Brain microvascular endothelial cell (primary cell): ENCODE data around the gene PHGDH.
"Not testable (repeated sequence)": the region's sequence is repeated elsewhere in the genome, so short reads cannot be mapped to it uniquely, and the experiment has no call there.

Source experiments
- DNase-seq: peaks from one replicate; pipeline ENCODE4 v3.0.0-alpha.2; 2020
- H3K27ac ChIP-seq: fragments of 250-450 bp; sonication (Bioruptor Pico); 2 replicates; pipeline ENCODE4 v1.5.1; 2020; ENCODE audit warnings: mild to moderate bottlenecking, moderate library complexity
- H3K27me3 ChIP-seq: fragments of 250-450 bp; sonication (Bioruptor Pico); replicated peaks from 2 replicates; pipeline ENCODE4 v1.5.1; 2020; ENCODE audit warnings: mild to moderate bottlenecking
- H3K36me3 ChIP-seq: fragments of 250-450 bp; sonication (Bioruptor Pico); replicated peaks from 2 replicates; pipeline ENCODE4 v1.5.1; 2020; ENCODE audit warnings: mild to moderate bottlenecking
- H3K4me3 ChIP-seq: 2 replicates; pipeline ENCODE4 v1.5.1; 2011; ENCODE audit warnings: low read depth, mild to moderate bottlenecking, control low read depth, low read length, moderate library complexity
- in situ Hi-C: cut with HindIII; loops from 2 replicates; pipeline ENCODE4 v1.10.0; 2017; ENCODE audit warnings: low sequenced_read_pairs, low pct_ligation_motif_present
- TF ChIP-seq, protein P1 (sequence below): IDR thresholded peaks from 2 replicates; pipeline ENCODE4 v1.5.1; 2011; ENCODE audit warnings: low read depth, mild to moderate bottlenecking, moderate library complexity, low read length, control low read depth, inconsistent platforms; ENCODE audit errors: missing control alignments

PHGDH gene

DNA sequence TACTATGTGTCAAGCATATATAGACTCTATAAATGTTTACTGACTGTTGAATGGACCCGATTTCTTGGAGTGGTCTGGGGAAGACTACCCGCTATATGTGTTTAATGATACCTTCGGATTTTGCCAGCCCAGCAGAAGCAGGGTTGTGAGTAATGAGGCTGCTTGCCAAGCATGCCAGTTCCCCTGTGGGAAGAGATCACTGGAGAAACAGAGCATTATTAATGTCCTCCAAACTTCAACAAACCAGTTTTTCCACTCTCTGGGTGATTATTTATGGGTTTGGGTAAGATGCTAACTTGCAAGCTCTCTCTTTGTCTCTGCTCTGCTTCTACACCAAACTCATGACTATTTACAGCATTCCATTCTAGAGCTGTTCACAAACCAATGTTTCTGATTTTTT is 25.1 kb upstream of the PHGDH start:
- Histone ChIP-seq H3K27me3 (no peaks in the 10 kb centered on the region), H3K27ac (no peak overlapping the region), H3K4me3 (no peak overlapping the region), H3K36me3 (no peaks in the 10 kb centered on the region)
- no peak for DNase-seq
- in situ Hi-C loops = no loop called here
- TF ChIP-seq, protein P1, sequence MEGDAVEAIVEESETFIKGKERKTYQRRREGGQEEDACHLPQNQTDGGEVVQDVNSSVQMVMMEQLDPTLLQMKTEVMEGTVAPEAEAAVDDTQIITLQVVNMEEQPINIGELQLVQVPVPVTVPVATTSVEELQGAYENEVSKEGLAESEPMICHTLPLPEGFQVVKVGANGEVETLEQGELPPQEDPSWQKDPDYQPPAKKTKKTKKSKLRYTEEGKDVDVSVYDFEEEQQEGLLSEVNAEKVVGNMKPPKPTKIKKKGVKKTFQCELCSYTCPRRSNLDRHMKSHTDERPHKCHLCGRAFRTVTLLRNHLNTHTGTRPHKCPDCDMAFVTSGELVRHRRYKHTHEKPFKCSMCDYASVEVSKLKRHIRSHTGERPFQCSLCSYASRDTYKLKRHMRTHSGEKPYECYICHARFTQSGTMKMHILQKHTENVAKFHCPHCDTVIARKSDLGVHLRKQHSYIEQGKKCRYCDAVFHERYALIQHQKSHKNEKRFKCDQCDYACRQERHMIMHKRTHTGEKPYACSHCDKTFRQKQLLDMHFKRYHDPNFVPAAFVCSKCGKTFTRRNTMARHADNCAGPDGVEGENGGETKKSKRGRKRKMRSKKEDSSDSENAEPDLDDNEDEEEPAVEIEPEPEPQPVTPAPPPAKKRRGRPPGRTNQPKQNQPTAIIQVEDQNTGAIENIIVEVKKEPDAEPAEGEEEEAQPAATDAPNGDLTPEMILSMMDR = no peak

DNA sequence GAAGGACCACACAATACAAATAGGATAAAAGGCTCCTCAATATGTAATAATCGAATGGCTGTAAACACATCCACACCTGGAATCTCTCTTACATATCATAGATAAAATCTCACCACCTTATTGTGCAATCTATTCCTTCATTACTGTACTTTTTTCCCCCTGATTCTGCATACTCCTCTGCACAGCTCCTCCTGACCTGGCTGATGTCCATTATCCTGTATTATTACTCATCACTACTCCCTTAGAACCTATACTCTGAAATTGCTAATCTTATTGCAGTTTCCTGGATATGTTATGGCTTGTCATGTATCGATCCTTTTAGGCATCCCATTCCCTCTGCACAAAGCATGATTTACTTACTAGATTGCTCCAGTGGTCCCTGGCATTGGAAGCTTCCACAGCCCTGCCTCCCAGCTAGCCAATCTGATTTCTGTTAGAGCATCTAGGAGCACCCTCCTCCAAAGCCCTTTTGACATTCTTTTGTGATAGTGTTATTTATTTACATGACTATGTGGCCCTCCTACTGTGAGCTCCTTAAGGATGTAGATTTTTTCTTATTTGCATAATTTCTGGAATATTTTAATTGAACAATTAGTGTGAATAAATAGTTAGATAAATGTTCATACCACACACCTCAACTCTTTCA is 24.2 kb upstream of the PHGDH start:
- in situ Hi-C loops = no loop called here
- TF ChIP-seq, protein P1 = no peak
- no peak overlapping the region for H3K27ac ChIP-seq

DNA sequence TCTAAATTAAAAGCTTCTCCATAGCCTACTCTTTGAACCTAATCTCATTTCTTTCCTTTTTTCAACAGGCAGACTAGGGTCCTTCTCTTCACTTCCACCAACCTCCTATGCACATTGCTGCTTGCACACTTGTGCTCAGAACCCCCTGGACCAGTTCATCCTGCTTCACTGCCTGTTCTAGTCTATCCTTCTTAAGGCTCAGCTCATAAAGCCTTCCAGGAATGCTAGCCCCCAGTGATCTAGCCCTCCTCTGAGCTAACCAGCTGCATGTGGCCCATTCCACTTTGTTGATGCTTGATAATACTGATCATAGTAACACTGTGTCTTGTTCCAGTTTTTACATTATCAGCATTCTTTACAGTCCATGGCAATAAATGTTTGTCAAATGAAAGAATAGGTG is 22.9 kb upstream of the PHGDH start:
- Histone ChIP-seq H3K4me3 (no peak overlapping the region), H3K36me3 (no peaks in the 10 kb centered on the region), H3K27me3 (no peaks in the 10 kb centered on the region), H3K27ac (no peak overlapping the region)
- in situ Hi-C loops = no loop called here
- DNase-seq = no peak
- TF ChIP-seq, protein P1 = no peak

More for the DNA sequence above, 24.2 kb upstream of the PHGDH start:
- no peak for DNase-seq
- no peaks in the 10 kb centered on the region for H3K27me3 ChIP-seq
- H3K4me3 ChIP-seq = no peak overlapping the region
- no peaks in the 10 kb centered on the region for H3K36me3 ChIP-seq

DNA sequence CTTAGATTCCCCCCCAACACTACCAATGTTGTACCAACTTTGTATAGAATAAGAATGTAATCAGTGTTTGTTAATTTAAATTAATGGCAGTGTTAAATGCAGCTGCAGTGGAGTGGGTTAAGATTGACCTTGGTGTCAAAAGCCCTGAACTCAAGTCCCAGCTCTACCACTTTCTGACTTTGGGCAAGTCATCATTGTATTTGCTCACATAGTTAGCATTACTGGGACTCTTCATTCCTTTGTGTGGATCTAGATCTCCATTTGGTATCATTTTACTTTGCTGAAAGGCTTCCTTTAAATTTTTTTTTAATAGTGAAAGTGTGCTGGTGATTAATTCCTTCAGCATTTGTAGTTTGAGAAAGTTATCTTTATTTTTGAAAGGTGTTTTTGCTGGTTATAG is 22.2 kb upstream of the PHGDH start:
- H3K4me3 ChIP-seq = no peak overlapping the region
- TF ChIP-seq, protein P1 = no peak
- in situ Hi-C loops = no loop called here

DNA sequence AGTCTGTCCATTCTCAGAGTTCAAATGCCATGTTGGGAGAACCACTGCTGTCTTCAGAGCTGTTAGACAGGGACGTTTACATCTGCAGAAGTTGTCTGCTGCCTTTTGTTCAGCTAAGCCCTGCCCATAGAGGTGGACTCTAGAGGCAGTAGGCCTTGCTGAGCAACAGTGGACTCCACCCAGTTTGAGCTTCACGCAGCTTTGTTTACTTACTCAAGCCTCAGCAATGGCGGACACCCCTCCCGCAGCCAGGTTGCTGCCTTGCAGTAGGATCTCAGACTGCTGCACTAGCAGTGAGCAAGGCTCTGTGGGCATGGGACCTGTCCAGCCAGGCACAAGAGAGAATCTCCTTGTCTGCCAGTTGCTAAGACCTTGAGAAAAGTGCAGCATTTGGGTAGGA is 14.9 kb upstream of the PHGDH start:
- H3K36me3 ChIP-seq, DNase-seq, H3K27me3 ChIP-seq, H3K27ac ChIP-seq, in situ Hi-C loops, H3K4me3 ChIP-seq: not testable (repeated sequence)

More for the DNA sequence above, 22.2 kb upstream of the PHGDH start:
- no peak for DNase-seq
- no peaks in the 10 kb centered on the region for H3K36me3 ChIP-seq
- no peak overlapping the region for H3K27ac ChIP-seq
- H3K27me3 ChIP-seq = no peaks in the 10 kb centered on the region

DNA sequence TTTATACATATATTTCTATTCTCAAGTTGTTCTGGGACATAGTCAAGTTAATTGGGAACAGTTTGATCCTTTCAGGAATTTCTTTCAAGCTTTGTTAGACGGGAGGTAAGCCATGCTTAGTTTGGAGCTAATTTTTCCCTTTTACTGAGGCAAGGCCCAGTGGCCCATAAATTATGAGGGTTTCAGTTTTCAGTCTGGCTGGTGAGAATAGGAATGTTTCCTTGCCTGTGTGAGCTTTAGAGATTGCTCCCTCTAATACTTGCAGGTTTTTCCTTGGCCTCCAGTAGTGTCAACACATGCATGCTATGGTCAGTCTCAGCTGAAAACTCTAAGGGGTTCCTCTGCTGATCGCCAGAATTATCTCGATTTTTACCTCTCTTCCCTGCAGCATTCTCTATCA is 14.1 kb upstream of the PHGDH start:
- Histone ChIP-seq H3K27ac (no peak overlapping the region), H3K4me3 (no peak overlapping the region), H3K36me3 (no peaks in the 10 kb centered on the region), H3K27me3 (no peaks in the 10 kb centered on the region)
- in situ Hi-C loops = no loop called here
- no peak for DNase-seq
- TF ChIP-seq, protein P1 = no peak
